BJ (cell line): ENCODE data around the gene BCL10. TPM values are rescaled to one million over a fixed set of nuclear protein-coding genes. Genes with fewer than 3 reads are reported as not detected.

Experiments used
- CTCF ChIA-PET: fragments of 350-600 bp; formaldehyde crosslinking; extraction: SDS; loops from one replicate; lab custom pipeline; 2021; ENCODE audit warnings: antibody characterized with exemption, inconsistent platforms; lab: Yijun Ruan, JAX
- POLR2A ChIA-PET: fragments of 300-600 bp; sonication (Branson Sonifier 250); formaldehyde crosslinking; extraction: SDS; loops from one replicate; lab custom pipeline; 2021; ENCODE audit warnings: antibody characterized with exemption; lab: Charles Lee
- DNase-seq: peaks from one replicate; pipeline ENCODE4 v3.0.0-alpha.2; 2011; ENCODE audit warnings: low read depth
- H3K27me3 ChIP-seq: 2 replicates; pipeline ENCODE4 v1.6.0; 2011; ENCODE audit warnings: low read length; ENCODE audit not compliant: control insufficient read depth, insufficient read depth
- H3K36me3 ChIP-seq: 2 replicates; pipeline ENCODE4 v1.5.1; 2011; ENCODE audit warnings: low read length; ENCODE audit not compliant: control insufficient read depth, insufficient read depth
- H3K4me3 ChIP-seq: 2 replicates; pipeline ENCODE4 v1.5.1; 2011; ENCODE audit warnings: low read depth, mild to moderate bottlenecking, control low read depth, low read length
- polyA plus RNA-seq: library from polyadenylated mRNA; depleted of rRNA; stranded (reverse); fragments of >200 nt; gene quantifications from 2 replicates; pipeline ENCODE4 v1.2.3, GENCODE V29; 2011
- TF ChIP-seq, protein P1 (sequence below): IDR thresholded peaks from 2 replicates; pipeline ENCODE4 v1.5.1; 2011; ENCODE audit warnings: low read depth, mild to moderate bottlenecking, control low read depth, inconsistent platforms, low read length, moderate library complexity; ENCODE audit not compliant: insufficient read depth

The BCL10 gene
- polyA plus RNA-seq, 1 experiment = 7.8 TPM

DNA sequence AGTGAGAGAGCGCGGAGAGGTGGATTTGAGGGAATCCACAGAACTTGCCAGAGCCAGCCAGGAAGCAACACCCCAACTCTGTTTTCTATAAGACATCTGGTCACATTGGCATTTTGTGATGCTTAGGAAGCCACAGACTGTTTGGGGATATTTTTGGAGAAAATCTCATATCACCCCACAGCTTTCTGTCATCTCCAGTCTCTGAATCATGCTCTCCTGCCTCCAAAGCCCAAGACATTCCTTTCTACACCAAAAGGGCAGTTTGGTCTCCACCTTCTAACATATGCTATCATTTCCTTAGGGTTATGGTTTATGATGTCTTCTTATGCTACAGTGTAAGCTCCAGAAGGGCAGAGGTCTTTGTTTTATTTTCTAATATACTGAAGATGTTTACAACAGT lies 14.4 kb upstream of the BCL10 start:
- no peak for DNase-seq
- TF ChIP-seq, protein P1, sequence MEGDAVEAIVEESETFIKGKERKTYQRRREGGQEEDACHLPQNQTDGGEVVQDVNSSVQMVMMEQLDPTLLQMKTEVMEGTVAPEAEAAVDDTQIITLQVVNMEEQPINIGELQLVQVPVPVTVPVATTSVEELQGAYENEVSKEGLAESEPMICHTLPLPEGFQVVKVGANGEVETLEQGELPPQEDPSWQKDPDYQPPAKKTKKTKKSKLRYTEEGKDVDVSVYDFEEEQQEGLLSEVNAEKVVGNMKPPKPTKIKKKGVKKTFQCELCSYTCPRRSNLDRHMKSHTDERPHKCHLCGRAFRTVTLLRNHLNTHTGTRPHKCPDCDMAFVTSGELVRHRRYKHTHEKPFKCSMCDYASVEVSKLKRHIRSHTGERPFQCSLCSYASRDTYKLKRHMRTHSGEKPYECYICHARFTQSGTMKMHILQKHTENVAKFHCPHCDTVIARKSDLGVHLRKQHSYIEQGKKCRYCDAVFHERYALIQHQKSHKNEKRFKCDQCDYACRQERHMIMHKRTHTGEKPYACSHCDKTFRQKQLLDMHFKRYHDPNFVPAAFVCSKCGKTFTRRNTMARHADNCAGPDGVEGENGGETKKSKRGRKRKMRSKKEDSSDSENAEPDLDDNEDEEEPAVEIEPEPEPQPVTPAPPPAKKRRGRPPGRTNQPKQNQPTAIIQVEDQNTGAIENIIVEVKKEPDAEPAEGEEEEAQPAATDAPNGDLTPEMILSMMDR = no peak
- H3K36me3 ChIP-seq = no peaks in the 10 kb centered on the region
- ChIA-PET CTCF (interaction anchor here (0.6 to 1.4 kb wide), 2 partner anchors 181 to 337 kb away, joined by 3 read pairs; no protein-coding TSS in a partner anchor), POLR2A (no interaction called here)
- H3K4me3 ChIP-seq = no peak overlapping the region
- no peaks in the 10 kb centered on the region for H3K27me3 ChIP-seq

DNA sequence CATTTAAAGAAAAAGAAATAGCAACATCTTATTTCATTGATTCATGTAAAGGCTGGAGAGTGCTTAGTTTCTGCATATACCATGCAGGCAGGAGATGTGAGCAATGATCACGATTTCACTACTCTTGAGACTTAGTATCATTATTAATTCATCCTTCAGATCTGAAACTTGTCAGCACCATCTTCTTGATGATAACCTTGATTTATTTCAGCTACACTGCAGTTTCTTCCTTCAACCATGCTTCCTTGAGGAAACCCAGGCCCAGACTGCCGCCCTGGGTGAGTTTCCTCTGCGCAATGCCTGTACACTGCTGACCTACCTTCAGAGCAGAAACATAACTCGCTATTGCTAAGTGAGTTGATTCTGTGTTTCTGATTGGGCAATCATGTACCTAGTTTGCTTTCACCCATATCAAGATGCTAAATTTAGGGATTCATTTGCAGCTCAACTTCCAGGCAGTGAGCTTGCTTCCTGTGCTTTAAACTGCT lies 13.5 kb upstream of the BCL10 start:
- POLR2A ChIA-PET = no interaction called here
- H3K36me3 ChIP-seq = no peaks in the 10 kb centered on the region
- no peak overlapping the region for H3K4me3 ChIP-seq
- CTCF ChIA-PET = interaction anchor here (0.6 to 1.4 kb wide), 2 partner anchors 180 to 336 kb away, joined by 3 read pairs; no protein-coding TSS in a partner anchor
- no peak for DNase-seq
- H3K27me3 ChIP-seq = no peaks in the 10 kb centered on the region
- TF ChIP-seq, protein P1 = no peak

DNA sequence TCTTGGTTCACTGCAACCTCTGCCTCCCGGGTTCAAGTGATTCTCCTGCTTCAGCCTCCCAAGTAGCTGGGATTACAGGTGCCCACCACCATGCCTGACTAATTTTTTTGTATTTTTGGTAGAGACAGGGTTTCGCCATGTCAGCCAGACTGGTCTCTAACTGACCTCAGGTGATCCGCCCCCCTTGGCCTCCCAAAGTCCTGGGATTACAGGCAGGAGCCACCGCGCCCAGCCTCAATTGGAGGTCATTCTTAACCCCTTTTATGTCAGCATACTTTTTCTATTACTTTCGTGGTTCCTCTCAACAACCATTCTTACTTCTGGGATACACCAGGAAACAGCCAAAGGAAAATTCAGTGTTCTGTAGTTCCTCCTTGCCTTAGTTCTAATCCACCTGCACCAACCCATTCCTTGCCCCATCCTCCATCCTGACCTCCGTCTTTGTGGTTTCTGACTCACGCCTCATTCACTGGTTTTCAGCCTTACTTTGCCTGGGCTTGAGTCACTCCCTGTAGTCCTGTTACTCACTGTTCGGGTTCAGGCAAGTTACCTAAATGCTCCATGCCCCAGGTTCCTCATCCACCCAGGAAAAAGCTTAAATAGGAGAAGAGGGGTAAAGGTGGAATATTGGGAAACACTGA lies 12.9 kb upstream of the BCL10 start:
- no peaks in the 10 kb centered on the region for H3K27me3 ChIP-seq
- peak; percentile 65 for DNase-seq
- TF ChIP-seq, protein P1 = no peak
- POLR2A ChIA-PET = no interaction called here
- CTCF ChIA-PET = interaction anchor here (1.2 to 1.4 kb wide), 2 partner anchors 180 kb away, joined by 3 read pairs; no protein-coding TSS in a partner anchor
- H3K36me3 ChIP-seq = no peaks in the 10 kb centered on the region
- no peak overlapping the region for H3K4me3 ChIP-seq

DNA sequence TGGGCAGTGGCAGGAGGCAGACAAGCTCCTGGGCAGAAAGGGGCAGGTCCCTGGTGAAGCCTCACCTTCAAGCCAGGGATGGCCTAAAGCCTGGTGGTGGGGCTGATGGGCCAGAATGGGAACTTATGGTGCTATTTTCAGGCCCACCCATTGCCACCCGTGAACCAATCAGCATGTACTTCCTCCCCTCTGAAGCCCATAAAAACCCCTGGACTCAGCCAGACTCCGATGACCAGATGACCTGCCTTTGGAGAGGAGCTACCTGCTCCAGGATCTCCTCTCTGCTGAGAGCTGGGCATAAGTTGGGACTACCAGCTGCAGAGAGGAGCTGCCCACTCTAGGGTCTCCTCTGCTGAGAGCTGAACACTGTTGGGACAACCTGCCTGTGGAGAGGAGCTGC lies 7.8 kb upstream of the BCL10 start:
- ChIA-PET POLR2A (no interaction called here), CTCF (interaction anchor here (0.8 to 1.4 kb wide), 3 partner anchors 8 to 30 kb away, joined by 3 to 4 read pairs (median 3); partner anchors contain the start of genes BCL10 and C1orf52)
- TF ChIP-seq, protein P1 = no peak
- H3K27me3 ChIP-seq = no peaks in the 10 kb centered on the region
- H3K4me3 ChIP-seq = no peak overlapping the region
- H3K36me3 ChIP-seq = no peaks in the 10 kb centered on the region
- DNase-seq = no peak

DNA sequence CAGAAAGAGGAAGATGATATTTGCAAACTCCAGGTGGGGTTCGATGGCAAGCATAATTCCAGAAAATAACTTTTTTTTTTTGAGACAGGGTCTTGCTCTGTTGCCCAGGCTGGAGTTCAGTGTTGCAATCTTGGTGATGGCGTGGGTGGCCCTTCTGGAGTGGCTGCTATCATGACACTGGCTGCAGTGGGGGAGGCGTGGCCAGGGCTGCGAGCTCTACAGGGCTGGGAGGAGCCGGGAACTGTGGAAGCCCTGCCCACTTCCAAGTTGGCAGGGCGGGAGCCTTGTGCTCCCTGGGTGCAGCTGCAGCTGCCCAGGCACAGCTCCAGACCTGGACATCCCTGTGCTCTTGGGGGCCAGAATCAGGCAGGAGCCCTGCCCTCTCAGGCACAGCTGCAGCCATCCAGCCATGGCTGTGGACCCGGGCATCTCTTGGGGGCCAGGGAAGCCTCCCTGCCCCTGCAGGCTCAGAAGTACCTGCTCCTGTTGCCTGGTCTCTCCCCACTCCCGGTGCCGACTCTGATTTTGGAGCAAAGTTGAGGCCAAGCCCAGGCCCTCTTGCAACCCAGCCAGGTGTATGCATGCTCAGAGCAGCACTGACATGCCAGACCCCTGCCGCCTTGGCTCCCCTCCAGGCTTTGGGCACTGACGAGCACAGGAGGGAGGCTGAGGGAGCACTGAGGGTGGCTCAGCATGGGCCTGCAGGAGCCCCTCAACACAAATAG lies 7.2 kb upstream of the BCL10 start:
- POLR2A ChIA-PET = no interaction called here

More for the DNA sequence above, 7.2 kb upstream of the BCL10 start:
- Histone ChIP-seq H3K4me3 (no peak overlapping the region), H3K36me3 (no peaks in the 10 kb centered on the region), H3K27me3 (no peaks in the 10 kb centered on the region)
- no peak for DNase-seq
- TF ChIP-seq, protein P1 = no peak
- CTCF ChIA-PET = interaction anchor here (1.3 to 1.4 kb wide), 2 partner anchors 7 to 25 kb away, joined by 3 read pairs; partner anchors contain the start of genes BCL10 and C1orf52
